Peyer's patch (tissue), 4 donors: Measurements from ENCODE around the gene NCOA6. TPM values are rescaled to one million over a fixed set of nuclear protein-coding genes. Genes with fewer than 3 reads are reported as not detected.
A peak's percentile ranks its signal among the peaks of the same experiment; 100 is the strongest.

ENCODE experiments used
- DNase-seq, 3 donors: peaks; one replicate each; pipeline ENCODE4 v3.0.0-alpha.2; 2017 to 2019
- H3K27ac ChIP-seq, 4 donors: fragments of 200-600 bp; sonication (generic); one replicate each; pipeline ENCODE4 v1.5.1; 2016 to 2019
- H3K27me3 ChIP-seq, 2 donors: fragments of 200-600 bp; sonication (generic); one replicate each; pipeline ENCODE4 v1.5.1; 2019
- H3K36me3 ChIP-seq, 3 donors: fragments of 200-600 bp; sonication (generic); one replicate each; pipeline ENCODE4 v1.5.1; 2016 to 2019
- H3K4me1 ChIP-seq, 4 donors: fragments of 200-600 bp; sonication (generic); one replicate each; pipeline ENCODE4 v1.5.1; 2016 to 2019
- H3K4me3 ChIP-seq, 4 donors: fragments of 200-600 bp; sonication (generic); 1 replicate in 3 of 4; 2 replicates in 1 of 4; pipeline ENCODE4 v1.5.1; 2016 to 2019; ENCODE audit warnings: mild to moderate bottlenecking in 1 of 4
- H3K9me3 ChIP-seq, 4 donors: fragments of 200-600 bp; sonication (generic); one replicate each; pipeline ENCODE4 v1.5.1; 2016 to 2019; ENCODE audit warnings: mild to moderate bottlenecking in 1 of 4
- POLR2A ChIP-seq, 2 donors: fragments of 450-650 bp; IDR thresholded peaks; one replicate each; pipeline ENCODE4 v1.5.1; 2017; ENCODE audit warnings: antibody characterized with exemption in 2 of 2, mild to moderate bottlenecking in 2 of 2, moderate library complexity in 2 of 2
- total RNA-seq, 4 donors: library from RNA; depleted of rRNA; stranded (reverse); fragments of >200 nt; gene quantifications; one replicate each; pipeline ENCODE4 v1.1.0, GENCODE V29; 2016
- TF ChIP-seq, protein P1 (sequence below), 6 experiments: fragments of 450-650 bp in 4 of 6; fragments of 200-600 bp in 2 of 6; sonication (generic) in 1 of 6; IDR thresholded peaks; one replicate each; pipeline ENCODE4 v1.5.1; 2017 to 2019; ENCODE audit warnings: antibody characterized with exemption in 6 of 6, mild to moderate bottlenecking in 3 of 6, moderate library complexity in 1 of 6

The NCOA6 gene
- total RNA-seq, 4 donors from 2014 or later, result 33.8 to 58.4 (median 49.5) TPM

DNA sequence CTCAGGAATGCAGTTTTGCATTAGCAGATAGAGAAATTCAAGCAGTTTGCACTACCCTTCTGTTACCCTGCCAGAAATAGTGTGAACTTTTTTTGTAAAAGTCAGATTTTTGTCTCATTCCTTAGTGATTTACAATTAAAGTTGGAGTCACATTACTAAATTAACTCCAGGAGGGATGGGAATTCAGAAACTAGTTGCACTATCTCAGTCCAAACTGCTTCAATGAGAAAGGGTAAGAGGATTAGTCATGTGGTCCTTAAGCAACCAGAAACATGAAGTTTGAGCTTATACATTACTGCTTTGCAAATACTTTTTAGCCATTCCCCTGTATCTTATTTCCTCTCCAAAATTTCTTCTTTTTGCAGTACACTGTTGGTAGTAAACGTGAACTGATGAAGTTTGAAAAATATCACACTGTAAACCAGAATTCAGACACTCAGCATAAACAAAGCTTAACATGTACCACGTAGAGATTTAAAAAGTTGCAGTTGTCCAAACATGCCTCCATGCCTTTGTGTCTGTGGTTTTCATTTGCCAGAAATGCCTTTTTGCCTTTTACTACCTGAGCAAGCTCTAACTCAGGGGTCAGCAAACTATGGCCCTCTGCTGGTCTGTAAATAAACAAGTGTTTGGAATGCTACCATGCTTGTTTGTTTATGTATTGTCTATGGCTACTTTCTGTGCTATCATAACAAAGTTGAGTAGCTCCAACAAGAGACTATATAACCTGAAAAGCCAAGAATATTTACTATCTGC, 71.6 kb downstream of the NCOA6 start:
- no peaks in the 10 kb centered on the region for H3K4me1 ChIP-seq
- H3K27ac ChIP-seq, result no peak overlapping the region
- no peaks in the 10 kb centered on the region for H3K9me3 ChIP-seq
- H3K36me3 ChIP-seq, result peaks cover 0 to 95% (median 0%) of the 10 kb centered on the region in 3 donors
- DNase-seq, result no peak
- no peak overlapping the region for H3K4me3 ChIP-seq
- no peaks in the 10 kb centered on the region for H3K27me3 ChIP-seq
- no peak for TF ChIP-seq POLR2A (IDR thresholded peaks at IDR 0.05)
- TF ChIP-seq, protein P1, sequence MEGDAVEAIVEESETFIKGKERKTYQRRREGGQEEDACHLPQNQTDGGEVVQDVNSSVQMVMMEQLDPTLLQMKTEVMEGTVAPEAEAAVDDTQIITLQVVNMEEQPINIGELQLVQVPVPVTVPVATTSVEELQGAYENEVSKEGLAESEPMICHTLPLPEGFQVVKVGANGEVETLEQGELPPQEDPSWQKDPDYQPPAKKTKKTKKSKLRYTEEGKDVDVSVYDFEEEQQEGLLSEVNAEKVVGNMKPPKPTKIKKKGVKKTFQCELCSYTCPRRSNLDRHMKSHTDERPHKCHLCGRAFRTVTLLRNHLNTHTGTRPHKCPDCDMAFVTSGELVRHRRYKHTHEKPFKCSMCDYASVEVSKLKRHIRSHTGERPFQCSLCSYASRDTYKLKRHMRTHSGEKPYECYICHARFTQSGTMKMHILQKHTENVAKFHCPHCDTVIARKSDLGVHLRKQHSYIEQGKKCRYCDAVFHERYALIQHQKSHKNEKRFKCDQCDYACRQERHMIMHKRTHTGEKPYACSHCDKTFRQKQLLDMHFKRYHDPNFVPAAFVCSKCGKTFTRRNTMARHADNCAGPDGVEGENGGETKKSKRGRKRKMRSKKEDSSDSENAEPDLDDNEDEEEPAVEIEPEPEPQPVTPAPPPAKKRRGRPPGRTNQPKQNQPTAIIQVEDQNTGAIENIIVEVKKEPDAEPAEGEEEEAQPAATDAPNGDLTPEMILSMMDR (IDR thresholded peaks at IDR 0.05), result peak in 1 of 6 experiments; percentile 3

DNA sequence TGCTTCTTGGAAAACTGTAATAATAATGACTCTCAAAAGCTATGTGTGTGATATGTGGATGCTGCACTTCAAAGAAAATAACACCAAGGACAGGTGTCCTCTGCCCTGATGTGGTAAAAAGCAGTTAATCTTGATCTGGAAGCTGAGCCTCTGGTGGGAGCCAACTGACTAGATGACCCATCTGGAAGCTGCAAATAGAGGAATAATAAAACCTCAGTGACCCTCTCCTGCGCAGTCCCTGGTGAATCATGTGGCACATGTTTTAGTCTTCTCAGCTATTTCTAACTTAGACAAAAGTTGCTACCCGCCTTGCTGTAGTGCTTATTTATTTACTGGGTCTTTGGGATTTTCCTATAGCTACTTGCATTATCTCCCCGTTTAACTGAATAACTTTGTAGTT, 74.0 kb downstream of the NCOA6 start:
- Histone ChIP-seq H3K27ac (no peak overlapping the region), H3K4me3 (no peak overlapping the region), H3K4me1 (no peaks in the 10 kb centered on the region), H3K27me3 (no peaks in the 10 kb centered on the region), H3K36me3 (peaks cover 0 to 77% (median 0%) of the 10 kb centered on the region in 3 donors), H3K9me3 (no peaks in the 10 kb centered on the region)
- TF ChIP-seq, protein P1 (IDR thresholded peaks at IDR 0.05), result no peak
- TF ChIP-seq POLR2A (IDR thresholded peaks at IDR 0.05), result no peak
- DNase-seq, result no peak

DNA sequence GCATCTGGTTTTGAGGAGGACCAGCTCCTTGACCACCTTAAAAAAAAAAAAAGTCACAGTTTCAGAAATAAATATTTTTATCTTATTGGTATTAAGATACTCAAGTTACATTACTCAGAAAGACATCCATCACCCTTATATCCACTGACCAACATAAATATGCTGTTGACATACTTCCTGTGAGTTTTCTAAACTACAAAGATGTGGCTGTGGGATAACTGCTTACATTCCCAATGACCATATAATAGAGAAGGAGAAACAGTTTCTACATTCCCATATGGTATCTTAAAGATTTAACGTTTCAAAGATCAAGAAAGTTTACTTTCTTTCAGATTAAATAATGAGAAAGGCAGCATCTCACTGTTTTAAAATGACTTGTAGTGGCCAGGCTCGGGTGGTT, 75.0 kb downstream of the NCOA6 start:
- H3K27ac ChIP-seq, result no peak overlapping the region
- no peaks in the 10 kb centered on the region for H3K9me3 ChIP-seq
- TF ChIP-seq POLR2A (IDR thresholded peaks at IDR 0.05), result no peak
- TF ChIP-seq, protein P1 (IDR thresholded peaks at IDR 0.05), result no peak
- no peak for DNase-seq
- H3K27me3 ChIP-seq, result no peaks in the 10 kb centered on the region
- H3K4me1 ChIP-seq, result no peaks in the 10 kb centered on the region
- no peak overlapping the region for H3K4me3 ChIP-seq
- peaks cover 0 to 78% (median 0%) of the 10 kb centered on the region in 3 donors for H3K36me3 ChIP-seq

DNA sequence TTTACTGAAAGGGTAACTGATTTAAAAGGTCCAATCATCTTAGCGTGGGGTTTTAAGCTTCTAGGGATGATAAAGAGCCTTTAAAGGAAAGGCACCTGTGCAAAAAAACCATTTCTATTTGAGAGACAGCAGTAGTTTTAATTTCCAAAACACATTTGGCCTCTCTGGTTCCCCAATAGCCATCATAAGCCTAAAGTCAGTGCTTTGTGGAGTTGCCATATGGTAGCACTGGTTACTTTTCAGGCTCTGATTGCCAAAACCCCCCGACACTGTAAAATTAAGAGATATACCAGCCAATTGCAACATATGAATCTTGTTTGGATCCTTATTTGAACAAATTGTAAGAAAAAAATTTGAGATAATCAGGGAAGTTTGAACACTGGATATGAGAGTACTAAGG, 76.7 kb downstream of the NCOA6 start:
- Histone ChIP-seq H3K36me3 (peaks cover 0 to 78% (median 0%) of the 10 kb centered on the region in 3 donors), H3K4me1 (peaks cover 0 to 4% (median 0%) of the 10 kb centered on the region in 4 donors), H3K27ac (no peak overlapping the region), H3K4me3 (no peak overlapping the region), H3K27me3 (no peaks in the 10 kb centered on the region), H3K9me3 (no peaks in the 10 kb centered on the region)
- TF ChIP-seq, protein P1 (IDR thresholded peaks at IDR 0.05), result no peak
- TF ChIP-seq POLR2A (IDR thresholded peaks at IDR 0.05), result no peak
- no peak for DNase-seq

DNA sequence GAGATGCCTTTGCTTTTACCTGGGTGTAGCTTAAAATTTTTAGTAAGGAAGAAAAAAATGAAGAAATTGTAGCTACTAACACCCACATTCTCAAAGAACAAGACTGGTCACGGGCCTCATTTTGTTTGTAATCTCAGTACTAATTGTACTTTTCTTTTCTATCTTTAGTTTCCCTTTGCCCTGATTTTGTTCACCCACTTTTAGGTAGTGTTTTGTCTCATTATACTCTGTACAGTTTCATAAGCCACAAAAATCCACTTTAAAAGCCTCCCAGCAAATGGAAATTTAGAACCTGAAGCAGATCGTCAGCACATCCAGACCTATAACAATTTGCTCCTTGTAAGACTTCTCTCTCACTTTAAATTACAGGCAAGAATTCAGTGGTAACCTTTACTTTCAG, 78.0 kb downstream of the NCOA6 start:
- Histone ChIP-seq H3K4me1 (peaks cover 0 to 4% (median 0%) of the 10 kb centered on the region in 4 donors), H3K27ac (no peak overlapping the region), H3K4me3 (no peak overlapping the region), H3K9me3 (no peaks in the 10 kb centered on the region), H3K27me3 (no peaks in the 10 kb centered on the region), H3K36me3 (peaks cover 0 to 78% (median 0%) of the 10 kb centered on the region in 3 donors)
- TF ChIP-seq, protein P1 (IDR thresholded peaks at IDR 0.05), result no peak
- no peak for TF ChIP-seq POLR2A (IDR thresholded peaks at IDR 0.05)
- DNase-seq, result no peak
